ENCODE data around the gene YLPM1. TPM values are rescaled to one million over a fixed set of nuclear protein-coding genes. Genes with fewer than 3 reads are reported as not detected.

YLPM1 gene
- total RNA-seq, 4 donors from 2014 or later, result 35.0 to 42.7 (median 37.5) TPM

DNA sequence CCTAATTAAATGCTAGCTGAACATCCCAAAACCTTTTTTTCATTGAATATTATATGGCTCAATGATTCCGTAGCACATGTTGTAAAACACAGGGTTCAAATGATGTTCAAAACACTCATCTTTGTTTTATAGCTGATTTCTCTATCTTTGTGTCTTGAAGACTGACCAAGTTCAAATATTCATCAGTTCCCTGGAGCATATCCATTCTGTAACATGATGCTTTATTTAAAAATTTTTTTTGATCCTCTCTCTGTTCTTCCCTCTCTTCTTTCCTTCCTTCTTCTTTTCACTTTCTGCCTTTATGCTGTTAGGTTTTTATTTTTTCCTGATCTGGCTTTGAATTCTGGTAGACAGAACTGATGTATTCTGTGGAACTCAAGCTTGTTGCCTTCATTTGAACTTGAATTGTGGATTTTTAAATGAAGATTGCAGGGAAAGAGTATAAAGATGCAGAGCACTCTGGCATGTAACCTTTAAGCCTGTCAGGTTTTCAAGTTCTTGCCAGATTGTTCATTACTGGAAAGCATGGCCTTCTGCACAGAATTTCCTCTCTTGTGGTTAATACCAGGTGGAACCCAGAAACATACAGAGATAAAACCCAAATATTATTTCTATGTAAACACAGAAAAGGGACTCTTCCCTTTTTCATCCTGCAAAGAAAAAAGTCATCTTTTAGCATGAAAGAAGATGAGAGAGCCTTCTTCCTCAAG, 73.3 kb downstream of the YLPM1 start:
- H3K4me3 ChIP-seq (ENCODE audit: low read depth, poor library complexity, severe bottlenecking), result no peak overlapping the region
- no peak for TF ChIP-seq POLR2A (IDR thresholded peaks at IDR 0.05)
- TF ChIP-seq, protein P1, sequence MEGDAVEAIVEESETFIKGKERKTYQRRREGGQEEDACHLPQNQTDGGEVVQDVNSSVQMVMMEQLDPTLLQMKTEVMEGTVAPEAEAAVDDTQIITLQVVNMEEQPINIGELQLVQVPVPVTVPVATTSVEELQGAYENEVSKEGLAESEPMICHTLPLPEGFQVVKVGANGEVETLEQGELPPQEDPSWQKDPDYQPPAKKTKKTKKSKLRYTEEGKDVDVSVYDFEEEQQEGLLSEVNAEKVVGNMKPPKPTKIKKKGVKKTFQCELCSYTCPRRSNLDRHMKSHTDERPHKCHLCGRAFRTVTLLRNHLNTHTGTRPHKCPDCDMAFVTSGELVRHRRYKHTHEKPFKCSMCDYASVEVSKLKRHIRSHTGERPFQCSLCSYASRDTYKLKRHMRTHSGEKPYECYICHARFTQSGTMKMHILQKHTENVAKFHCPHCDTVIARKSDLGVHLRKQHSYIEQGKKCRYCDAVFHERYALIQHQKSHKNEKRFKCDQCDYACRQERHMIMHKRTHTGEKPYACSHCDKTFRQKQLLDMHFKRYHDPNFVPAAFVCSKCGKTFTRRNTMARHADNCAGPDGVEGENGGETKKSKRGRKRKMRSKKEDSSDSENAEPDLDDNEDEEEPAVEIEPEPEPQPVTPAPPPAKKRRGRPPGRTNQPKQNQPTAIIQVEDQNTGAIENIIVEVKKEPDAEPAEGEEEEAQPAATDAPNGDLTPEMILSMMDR (IDR thresholded peaks at IDR 0.05), result no peak
- 77 to 78% methylated on average over 1 of the region's 1 CpG for WGBS, 2 donors
- DNase-seq (ENCODE audit: low spot score in 2 of 2), result no peak
- intact Hi-C loops (cut with DNase I; ENCODE audit: low total_unique reads), result no loop called here

DNA sequence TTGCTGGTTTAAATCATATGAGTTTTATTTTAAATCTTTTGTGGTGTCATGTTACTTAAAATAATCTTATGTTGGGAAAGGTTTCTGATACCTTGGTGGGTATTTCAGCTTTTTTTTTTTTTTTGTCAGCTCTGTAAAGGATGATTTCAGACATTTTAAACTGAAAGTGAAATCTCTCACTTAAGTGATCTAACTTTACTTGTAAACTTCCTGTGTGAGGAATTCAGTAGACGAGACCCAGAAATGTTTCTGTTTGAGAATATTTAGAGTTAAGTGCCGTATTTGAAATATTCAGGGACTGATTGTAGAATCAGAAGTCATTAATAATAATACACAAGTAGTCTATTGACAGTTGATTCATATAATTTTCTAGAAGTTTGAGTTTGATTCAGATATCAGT, 75.0 kb downstream of the YLPM1 start:
- H3K4me3 ChIP-seq (ENCODE audit: low read depth, poor library complexity, severe bottlenecking), result no peak overlapping the region
- intact Hi-C loops (cut with DNase I; ENCODE audit: low total_unique reads), result no loop called here
- TF ChIP-seq, protein P1 (IDR thresholded peaks at IDR 0.05), result no peak
- TF ChIP-seq POLR2A (IDR thresholded peaks at IDR 0.05), result no peak
- DNase-seq (ENCODE audit: low spot score in 2 of 2), result no peak
- 49 to 63% methylated on average over 2 of the region's 2 CpGs for WGBS, 2 donors

DNA sequence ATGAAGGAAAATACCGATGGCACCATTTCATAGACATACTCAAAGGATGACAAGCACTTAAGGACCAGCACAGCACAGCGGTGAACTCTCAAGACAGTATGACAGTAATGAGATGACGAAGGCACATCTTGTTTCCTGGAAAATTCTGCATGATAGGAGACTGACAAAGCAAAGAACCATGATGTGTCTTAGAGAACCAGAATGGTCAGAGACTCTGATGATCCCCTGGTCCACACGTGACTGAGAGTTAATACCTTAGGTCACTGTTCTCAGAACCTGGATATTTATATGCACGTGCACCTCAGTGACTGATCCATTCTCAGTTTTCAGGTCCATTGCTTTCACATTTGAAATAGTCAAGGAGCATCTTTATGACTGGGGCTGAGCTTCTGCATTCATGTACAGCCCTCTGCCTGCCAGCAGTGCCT, 77.5 kb downstream of the YLPM1 start:
- 77 to 96% methylated on average over 5 of the region's 5 CpGs for WGBS, 2 donors
- no peak for DNase-seq (ENCODE audit: low spot score in 2 of 2)
- intact Hi-C loops (cut with DNase I; ENCODE audit: low total_unique reads), result no loop called here
- no peak for TF ChIP-seq POLR2A (IDR thresholded peaks at IDR 0.05)
- TF ChIP-seq, protein P1 (IDR thresholded peaks at IDR 0.05), result no peak
- H3K4me3 ChIP-seq (ENCODE audit: low read depth, poor library complexity, severe bottlenecking), result no peak overlapping the region

DNA sequence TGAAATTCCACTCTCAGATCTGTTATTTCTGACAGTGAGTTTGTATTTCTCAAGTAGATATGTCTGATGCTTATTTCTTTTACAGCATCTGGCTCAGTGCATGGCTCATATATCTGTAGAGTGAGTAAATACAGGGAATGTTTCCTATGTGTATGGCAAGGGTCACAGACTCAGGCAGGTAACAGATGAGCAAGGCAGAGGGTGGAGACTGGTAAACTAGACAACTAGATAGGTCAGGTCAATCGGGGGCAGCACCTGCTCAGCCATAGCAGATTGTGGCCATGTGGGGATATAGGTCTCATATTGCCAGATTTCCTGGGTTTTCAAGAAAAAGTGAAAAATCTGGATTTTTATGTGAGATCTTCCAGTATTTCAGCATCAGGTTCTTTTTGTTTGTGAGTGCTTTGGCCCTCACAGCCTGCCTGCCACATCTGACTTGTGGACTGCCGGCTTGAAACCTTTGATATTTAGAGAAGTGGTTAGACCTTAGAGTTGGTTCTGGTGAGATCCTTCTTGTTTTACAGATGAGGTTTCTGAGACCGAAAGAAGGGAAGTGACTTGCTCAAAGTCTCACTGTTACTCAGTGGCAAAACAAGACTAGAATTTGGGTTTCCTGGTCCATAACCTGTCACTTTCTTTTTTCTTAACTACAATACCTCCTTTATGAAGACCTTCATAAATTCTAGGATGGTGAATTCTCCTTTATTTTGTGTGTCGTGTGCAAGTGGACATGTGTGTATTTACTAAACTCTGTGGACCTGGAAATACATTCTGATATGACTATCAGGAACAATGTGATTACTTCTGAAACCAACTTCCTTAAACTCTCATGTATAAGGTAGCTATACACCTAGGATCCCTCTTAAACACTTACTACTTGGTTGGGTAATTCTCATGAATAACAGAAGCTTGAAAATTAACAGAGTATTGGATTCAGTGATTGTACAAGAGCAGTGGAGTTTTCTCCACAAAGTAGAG, 78.4 kb downstream of the YLPM1 start:
- intact Hi-C loops (cut with DNase I; ENCODE audit: low total_unique reads), result no loop called here
- H3K4me3 ChIP-seq (ENCODE audit: low read depth, poor library complexity, severe bottlenecking), result no peak overlapping the region
- WGBS, 2 donors, result 84 to 90% methylated on average over 4 of the region's 4 CpGs
- TF ChIP-seq POLR2A (IDR thresholded peaks at IDR 0.05), result no peak
- TF ChIP-seq, protein P1 (IDR thresholded peaks at IDR 0.05), result no peak
- no peak for DNase-seq (ENCODE audit: low spot score in 2 of 2)

DNA sequence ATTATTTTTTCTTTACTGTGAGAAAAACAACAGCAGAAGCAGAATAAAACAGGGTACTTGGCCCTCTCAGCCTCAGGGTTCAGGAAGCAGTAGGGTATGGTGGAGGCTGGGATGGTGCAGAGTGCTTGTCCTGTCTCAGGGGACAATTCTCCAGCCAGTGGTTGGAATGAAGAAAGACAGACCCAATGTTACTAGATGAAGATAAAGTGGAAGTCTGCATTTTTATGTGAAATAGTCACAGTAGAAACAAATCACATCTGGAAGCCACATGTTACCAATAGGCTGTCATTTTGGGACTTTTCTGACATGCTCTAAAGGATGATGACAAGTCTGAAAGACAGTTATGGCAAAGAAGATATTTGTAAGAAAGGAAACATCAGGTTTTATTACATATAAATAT, 80.5 kb downstream of the YLPM1 start:
- intact Hi-C loops (cut with DNase I; ENCODE audit: low total_unique reads), result no loop called here
- DNase-seq (ENCODE audit: low spot score in 2 of 2), result no peak
- TF ChIP-seq POLR2A (IDR thresholded peaks at IDR 0.05), result no peak
- TF ChIP-seq, protein P1 (IDR thresholded peaks at IDR 0.05), result no peak
- no peak overlapping the region for H3K4me3 ChIP-seq (ENCODE audit: low read depth, poor library complexity, severe bottlenecking)
